Stimulated activated naive CD8-positive, alpha-beta T cell treated with anti-CD3 and anti-CD28 coated beads, Interleukin-15, Interleukin-2, amounts not matched to agents 100 ng/mL and 50 ng/mL, for 24 hours (primary cell): ENCODE measurements around the gene ALOXE3.

Experiments used
- H3K27ac Mint-ChIP-seq: one replicate; pipeline ENCODE4 v1.8.0; 2021; ENCODE audit warnings: mild to moderate bottlenecking, mixed read lengths
- H3K27me3 Mint-ChIP-seq: one replicate; pipeline ENCODE4 v1.8.0; 2021; ENCODE audit warnings: mixed read lengths
- H3K36me3 Mint-ChIP-seq: one replicate; pipeline ENCODE4 v1.8.0; 2021; ENCODE audit warnings: low read depth, mixed read lengths
- H3K4me1 Mint-ChIP-seq: one replicate; pipeline ENCODE4 v1.8.0; 2021; ENCODE audit warnings: low read depth, mixed read lengths
- H3K4me3 Mint-ChIP-seq: one replicate; pipeline ENCODE4 v1.8.0; 2021; ENCODE audit warnings: mild to moderate bottlenecking, mixed read lengths
- H3K9me3 Mint-ChIP-seq: one replicate; pipeline ENCODE4 v1.8.0; 2021; ENCODE audit warnings: mixed read lengths

The ALOXE3 gene

DNA sequence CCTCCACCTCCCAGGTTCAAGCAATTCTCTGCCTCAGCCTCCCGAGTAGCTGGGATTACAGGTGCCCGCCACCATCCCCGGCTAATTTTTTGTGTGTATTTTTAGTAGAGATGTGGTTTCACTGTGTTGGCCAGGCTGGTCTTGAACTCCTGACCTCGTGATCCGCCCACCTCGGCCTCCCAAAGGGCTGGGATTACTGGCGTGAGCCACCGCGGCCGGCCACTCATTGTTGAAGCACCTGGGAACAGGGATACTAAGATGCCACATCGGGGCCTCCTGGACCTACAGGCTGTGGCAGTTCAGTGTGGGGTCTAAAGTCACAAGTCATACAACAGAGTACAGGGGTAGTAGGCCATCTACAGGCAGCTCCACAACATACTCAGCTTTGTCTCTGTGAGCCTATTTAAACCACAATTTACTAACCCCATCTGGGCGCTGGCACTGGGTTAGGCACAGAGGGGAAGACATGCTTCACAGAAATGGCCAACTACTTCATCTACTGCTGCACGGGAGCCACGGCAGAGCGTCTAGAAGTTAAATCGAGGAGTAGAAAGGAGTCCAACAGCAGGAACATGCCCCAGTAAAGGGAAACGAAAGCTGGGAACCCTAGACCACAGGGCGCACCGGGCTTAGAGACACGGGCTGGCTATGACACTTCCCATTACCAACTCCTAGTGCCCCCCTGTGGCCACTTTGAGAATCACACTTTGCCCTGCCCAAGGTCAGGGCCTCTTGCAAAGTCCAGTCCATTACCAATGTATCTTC, 40.1 kb upstream of the ALOXE3 start:
- Mint-ChIP-seq H3K4me3 (peak overlapping the region; percentile 52), H3K27me3 (no peaks in the 10 kb centered on the region), H3K36me3 (peaks cover 30% of the 10 kb centered on the region), H3K9me3 (no peaks in the 10 kb centered on the region), H3K4me1 (peaks cover 42% of the 10 kb centered on the region), H3K27ac (peak overlapping the region; percentile 85)

DNA sequence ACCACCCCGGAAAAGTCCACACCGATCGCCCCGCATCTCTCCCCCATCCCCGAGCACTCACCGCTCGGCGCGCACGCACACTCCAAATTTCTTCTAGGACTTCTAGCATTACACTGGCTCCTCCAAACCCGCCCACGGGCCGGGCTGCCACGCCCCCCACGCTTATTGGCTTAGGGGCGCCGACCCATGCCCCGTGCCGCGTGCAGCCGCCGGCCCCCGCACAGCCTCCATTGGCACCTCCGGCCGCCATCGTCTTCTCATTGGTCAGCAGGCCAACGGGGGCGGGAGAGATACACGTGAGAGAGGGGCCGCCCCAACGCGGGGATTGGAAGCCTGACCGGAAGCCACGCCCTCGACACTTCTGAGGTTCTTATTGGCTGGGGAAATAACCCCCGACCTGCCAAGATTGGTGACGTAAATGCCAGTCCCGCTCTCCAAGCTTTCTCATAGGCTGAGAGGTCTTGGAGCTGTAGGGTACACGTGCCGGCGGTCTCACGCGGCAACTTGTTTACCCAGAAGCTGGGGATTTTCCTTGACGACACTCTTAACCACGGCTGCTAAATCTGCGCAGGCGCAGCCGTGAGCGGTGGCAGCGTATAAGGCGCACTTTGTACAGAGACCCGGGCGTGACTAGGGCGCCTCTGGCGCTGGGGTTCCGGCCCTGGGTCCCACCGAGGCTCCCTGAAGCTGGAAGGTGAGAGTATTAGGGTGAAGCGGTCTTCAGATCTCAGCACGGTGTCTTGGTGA, 38.1 kb upstream of the ALOXE3 start:
- Mint-ChIP-seq H3K27me3 (no peaks in the 10 kb centered on the region), H3K4me1 (peaks cover 35% of the 10 kb centered on the region), H3K36me3 (peaks cover 27% of the 10 kb centered on the region), H3K27ac (no peak overlapping the region), H3K4me3 (no peak overlapping the region), H3K9me3 (no peaks in the 10 kb centered on the region)

DNA sequence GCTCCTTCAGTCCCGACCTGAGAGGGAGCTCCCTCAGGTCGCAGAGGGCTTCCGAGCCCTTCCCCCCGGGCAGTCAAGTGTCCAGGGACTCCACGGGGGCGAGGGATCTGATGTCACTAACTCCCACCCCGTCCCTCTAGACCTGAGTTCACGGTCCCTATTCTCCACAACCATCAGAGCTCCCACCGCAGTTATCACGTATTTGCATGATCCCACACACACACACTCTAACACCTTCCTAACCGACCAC, 37.6 kb upstream of the ALOXE3 start:
- Mint-ChIP-seq H3K27ac (no peak overlapping the region), H3K9me3 (no peaks in the 10 kb centered on the region), H3K27me3 (no peaks in the 10 kb centered on the region), H3K4me1 (peaks cover 34% of the 10 kb centered on the region), H3K4me3 (no peak overlapping the region), H3K36me3 (peaks cover 22% of the 10 kb centered on the region)

DNA sequence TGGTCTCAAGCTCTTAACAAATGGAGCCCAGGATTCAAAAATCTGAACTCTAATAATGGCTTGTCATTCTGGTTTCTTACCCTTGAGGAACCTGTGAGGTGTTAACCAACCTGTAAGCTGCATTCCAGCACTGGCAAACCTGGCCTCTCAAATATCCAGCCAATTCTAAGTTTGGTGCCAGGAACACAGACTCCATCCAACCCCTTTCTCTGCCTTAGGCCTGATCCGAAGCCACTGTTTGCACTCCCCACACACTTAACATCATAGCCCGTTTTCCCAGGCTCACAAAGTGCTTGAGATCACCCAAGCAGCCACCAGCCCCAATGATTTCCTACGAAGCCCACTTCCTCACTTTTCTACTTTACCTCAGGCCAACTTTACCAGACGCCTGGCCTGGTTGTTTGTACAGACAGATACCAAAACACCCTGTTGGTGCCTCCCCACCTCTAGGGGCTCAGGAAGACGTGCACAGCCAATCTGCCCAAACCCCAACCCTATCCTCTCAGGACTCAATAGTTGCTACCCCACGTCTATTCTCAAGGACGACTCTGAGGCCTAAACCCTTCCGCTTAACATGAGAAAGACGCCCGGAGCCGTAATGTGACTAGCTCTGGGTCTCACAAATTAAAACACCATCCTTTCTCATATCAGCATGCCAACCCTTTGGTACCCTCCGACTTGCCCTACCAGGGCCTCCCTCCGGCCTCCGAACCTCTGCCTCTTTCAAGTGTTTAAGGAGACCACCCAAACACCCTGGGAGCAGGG, 37.1 kb upstream of the ALOXE3 start:
- H3K36me3 Mint-ChIP-seq, result peaks cover 17% of the 10 kb centered on the region
- no peak overlapping the region for H3K4me3 Mint-ChIP-seq
- peaks cover 34% of the 10 kb centered on the region for H3K4me1 Mint-ChIP-seq
- H3K27me3 Mint-ChIP-seq, result no peaks in the 10 kb centered on the region
- no peaks in the 10 kb centered on the region for H3K9me3 Mint-ChIP-seq
- no peak overlapping the region for H3K27ac Mint-ChIP-seq

DNA sequence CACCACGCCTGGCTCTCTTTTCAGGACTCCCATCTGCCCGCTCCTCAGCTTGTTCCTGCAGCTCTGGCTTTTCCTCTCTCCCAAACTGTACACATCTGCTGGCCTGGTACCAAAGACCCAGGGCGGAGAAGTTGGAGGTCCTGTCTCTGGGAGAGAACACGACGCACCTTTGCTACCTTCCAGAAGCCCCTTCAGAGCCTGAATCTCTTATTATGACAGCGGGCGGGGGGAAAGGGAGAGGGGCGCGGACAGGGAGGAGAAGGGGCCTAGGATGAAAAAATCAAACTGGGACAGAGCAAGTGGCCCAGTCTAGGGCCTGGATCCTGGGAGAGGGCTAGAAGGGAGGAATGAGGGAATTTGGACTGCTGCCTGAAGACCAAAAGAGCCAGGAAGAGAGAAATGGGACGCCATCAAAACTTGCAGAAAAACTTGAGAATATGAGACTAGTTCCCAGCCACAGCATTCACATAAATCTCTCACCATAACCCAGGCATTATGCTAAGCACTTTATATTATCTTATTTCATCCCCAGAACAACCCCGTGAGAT, 36.4 kb upstream of the ALOXE3 start:
- no peak overlapping the region for H3K27ac Mint-ChIP-seq
- peaks cover 33% of the 10 kb centered on the region for H3K4me1 Mint-ChIP-seq
- no peaks in the 10 kb centered on the region for H3K9me3 Mint-ChIP-seq
- H3K27me3 Mint-ChIP-seq, result no peaks in the 10 kb centered on the region
- no peak overlapping the region for H3K4me3 Mint-ChIP-seq
- peaks cover 11% of the 10 kb centered on the region for H3K36me3 Mint-ChIP-seq

DNA sequence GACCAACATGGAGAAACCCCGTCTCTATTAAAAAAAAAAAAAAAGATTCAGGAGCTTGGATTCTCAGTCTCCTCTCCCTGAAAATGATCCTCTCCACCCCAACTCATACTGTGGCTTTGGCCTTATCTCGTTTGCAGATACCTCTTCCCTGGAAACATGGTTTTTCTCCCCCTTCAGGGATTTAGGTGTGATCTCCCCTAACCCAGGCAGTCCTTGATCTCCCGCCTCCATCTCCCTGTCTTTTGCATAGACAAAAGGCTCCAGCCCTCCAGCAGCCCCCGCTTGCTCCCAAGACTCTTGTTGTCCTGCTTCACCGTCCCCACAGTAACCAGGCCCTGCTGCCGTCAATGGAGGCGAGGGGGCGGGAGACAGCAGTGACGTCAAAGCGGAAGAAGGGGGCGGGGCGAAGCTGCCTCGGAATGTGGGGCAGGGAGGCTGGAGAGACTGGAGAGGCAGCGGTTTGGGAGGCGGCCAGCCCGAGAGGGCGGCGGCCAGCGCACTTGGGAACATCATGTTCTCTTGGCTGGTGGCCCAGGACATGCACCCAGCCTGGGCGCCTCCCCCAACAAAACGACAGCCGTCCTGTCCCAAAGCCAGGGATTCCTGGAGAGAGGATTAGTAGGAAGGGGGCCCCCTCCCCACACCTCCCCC, 35.8 kb upstream of the ALOXE3 start:
- H3K9me3 Mint-ChIP-seq, result no peaks in the 10 kb centered on the region
- H3K27me3 Mint-ChIP-seq, result no peaks in the 10 kb centered on the region
- H3K4me3 Mint-ChIP-seq, result no peak overlapping the region
- peaks cover 13% of the 10 kb centered on the region for H3K36me3 Mint-ChIP-seq
- H3K4me1 Mint-ChIP-seq, result peaks cover 27% of the 10 kb centered on the region
- no peak overlapping the region for H3K27ac Mint-ChIP-seq

DNA sequence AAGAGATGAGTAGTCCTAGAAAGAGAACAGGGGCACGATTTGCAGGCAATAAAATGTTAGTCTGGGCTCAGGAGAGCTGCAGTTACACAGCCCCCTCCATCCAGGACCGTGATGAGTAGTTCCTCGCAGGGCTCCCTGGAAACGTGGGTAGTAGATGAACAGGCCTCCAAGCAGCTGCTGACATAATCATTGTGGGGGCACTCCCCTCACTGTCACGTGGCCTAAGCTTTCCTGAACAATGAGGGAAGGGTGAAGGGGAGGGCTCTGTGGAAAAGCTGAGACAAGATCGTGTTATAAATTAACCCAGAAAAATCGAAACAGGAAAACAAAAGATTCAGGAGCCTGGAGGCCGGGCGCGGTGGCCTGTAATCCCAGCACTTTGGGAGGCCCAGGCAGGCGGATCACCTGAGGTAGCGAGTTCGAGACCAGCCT, 35.2 kb upstream of the ALOXE3 start:
- peaks cover 22% of the 10 kb centered on the region for H3K4me1 Mint-ChIP-seq

DNA sequence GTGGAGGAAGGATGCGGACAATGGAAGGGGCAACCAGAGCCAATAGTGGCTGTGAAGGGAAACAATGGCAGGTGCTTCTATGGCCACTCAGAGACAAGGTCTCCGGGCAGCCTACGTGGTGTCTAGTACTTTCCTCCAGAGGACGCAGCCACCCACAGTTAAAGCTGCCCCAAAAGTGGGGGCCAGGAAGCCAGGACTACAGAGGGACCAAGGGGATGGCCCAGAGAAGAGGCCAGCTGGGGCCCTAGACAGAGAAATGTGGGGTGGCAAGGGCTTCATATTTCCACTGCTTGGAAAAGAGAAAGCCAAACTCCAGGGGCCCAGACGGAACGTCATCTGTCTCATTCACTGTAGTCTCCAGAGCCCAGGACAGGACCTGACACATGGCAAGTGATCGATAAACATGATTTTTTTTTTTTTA, 34.7 kb upstream of the ALOXE3 start:
- H3K36me3 Mint-ChIP-seq, result peaks cover 16% of the 10 kb centered on the region
- no peak overlapping the region for H3K27ac Mint-ChIP-seq
- H3K4me1 Mint-ChIP-seq, result peaks cover 19% of the 10 kb centered on the region
- H3K27me3 Mint-ChIP-seq, result no peaks in the 10 kb centered on the region
- H3K4me3 Mint-ChIP-seq, result peak overlapping the region; percentile 93
- H3K9me3 Mint-ChIP-seq, result no peaks in the 10 kb centered on the region

More for the DNA sequence above, 35.2 kb upstream of the ALOXE3 start:
- no peak overlapping the region for H3K27ac Mint-ChIP-seq
- H3K4me3 Mint-ChIP-seq, result no peak overlapping the region
- no peaks in the 10 kb centered on the region for H3K27me3 Mint-ChIP-seq
- no peaks in the 10 kb centered on the region for H3K9me3 Mint-ChIP-seq
- peaks cover 13% of the 10 kb centered on the region for H3K36me3 Mint-ChIP-seq

DNA sequence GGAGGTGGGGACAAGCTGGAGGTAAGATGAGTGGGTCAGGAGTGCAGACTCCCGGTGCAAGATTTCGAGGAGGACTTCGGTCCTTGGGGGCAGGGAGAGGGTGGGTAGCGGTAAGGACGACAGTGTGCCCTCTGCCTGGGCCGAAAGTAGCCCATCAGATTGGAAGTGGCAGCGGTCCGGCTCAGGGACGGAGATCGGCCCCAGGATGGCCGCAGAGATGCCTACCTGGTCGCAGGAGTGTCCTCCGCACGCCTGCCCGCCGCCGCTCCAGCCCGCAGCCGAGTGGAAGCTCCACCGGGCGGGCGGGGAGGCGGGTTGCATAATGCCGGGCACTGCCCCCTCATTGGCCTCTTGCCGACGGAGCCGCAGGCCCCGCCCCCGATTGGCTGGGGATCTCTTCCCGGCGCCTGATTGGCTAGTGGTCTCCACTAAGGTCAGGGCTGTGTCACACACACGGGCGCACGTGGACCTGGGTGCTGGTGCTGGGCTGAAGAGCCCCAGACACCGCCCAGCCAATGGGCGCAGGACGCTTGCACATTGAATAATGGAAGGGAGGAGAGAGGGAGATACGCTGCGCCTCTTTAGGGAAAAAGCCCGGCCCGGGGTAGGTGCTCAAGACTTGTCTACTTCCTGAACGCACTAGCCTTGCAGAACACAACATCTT, 33.9 kb upstream of the ALOXE3 start, which contains the start of gene PER1:
TSS of gene PER1 (minus strand) at position 293 of the 664 bp plus-strand sequence. CDS start 1,698 bp downstream, outside the sequence.
- Mint-ChIP-seq H3K27me3 (no peaks in the 10 kb centered on the region), H3K36me3 (peaks cover 21% of the 10 kb centered on the region), H3K9me3 (no peaks in the 10 kb centered on the region), H3K4me3 (peak within 1 kb of the TSS; percentile 93), H3K27ac (no peak within 1 kb of the TSS), H3K4me1 (peaks cover 19% of the 10 kb centered on the region)

DNA sequence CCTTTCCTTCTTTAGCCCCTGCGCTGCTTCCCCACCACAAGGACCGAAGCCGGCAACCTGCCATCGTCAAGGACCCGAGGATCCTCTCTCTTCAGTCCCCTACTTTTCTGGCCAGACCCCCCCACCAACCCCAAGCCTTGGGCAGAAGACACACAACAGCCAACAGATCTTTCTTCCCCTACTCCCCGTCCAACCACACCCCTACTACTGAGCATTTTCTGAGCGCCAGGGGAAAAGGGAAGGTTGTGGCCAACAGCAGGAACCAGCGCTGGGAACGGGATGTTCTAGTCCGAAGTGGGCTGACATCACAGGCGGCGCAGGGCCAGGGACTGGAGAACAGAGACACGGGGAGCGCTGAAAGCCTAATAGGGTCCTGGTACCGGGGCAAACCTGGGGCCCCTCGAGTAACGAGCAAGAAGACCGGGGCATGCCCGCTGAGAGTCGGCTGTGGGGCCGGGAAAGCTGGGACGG, 33.4 kb upstream of the ALOXE3 start:
- Mint-ChIP-seq H3K4me3 (peak overlapping the region; percentile 93), H3K36me3 (peaks cover 25% of the 10 kb centered on the region), H3K27ac (no peak overlapping the region), H3K9me3 (no peaks in the 10 kb centered on the region), H3K4me1 (peaks cover 19% of the 10 kb centered on the region), H3K27me3 (no peaks in the 10 kb centered on the region)

DNA sequence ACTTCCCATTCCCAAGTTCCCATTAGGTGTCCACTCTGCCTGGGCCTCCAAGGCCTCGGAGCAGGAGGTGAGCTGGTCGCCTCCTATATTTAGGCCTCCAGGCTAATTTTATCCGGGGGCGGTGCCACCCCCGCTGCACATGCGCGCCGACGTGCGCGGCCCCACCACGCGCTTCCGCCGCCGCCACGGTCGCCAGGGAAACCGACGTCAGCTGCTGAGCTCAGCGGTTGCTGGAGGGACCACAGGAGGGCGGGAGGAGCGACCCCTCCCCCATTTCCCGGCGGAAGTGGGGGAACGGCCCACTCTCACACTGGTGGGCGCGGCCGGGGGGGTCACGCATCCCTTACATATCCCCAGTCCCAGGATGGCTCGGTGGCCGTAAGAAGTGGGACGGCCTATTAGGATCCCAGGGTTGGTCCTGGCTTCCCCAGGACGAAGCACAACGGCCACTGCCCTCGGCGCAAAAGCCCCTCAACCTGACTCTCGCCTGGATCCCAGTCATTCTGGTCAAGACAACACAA, 32.9 kb upstream of the ALOXE3 start:
- H3K36me3 Mint-ChIP-seq, result peaks cover 30% of the 10 kb centered on the region
- H3K9me3 Mint-ChIP-seq, result no peaks in the 10 kb centered on the region
- H3K27me3 Mint-ChIP-seq, result no peaks in the 10 kb centered on the region
- peak overlapping the region; percentile 71 for H3K27ac Mint-ChIP-seq
- H3K4me1 Mint-ChIP-seq, result peaks cover 19% of the 10 kb centered on the region
- peak overlapping the region; percentile 93 for H3K4me3 Mint-ChIP-seq

DNA sequence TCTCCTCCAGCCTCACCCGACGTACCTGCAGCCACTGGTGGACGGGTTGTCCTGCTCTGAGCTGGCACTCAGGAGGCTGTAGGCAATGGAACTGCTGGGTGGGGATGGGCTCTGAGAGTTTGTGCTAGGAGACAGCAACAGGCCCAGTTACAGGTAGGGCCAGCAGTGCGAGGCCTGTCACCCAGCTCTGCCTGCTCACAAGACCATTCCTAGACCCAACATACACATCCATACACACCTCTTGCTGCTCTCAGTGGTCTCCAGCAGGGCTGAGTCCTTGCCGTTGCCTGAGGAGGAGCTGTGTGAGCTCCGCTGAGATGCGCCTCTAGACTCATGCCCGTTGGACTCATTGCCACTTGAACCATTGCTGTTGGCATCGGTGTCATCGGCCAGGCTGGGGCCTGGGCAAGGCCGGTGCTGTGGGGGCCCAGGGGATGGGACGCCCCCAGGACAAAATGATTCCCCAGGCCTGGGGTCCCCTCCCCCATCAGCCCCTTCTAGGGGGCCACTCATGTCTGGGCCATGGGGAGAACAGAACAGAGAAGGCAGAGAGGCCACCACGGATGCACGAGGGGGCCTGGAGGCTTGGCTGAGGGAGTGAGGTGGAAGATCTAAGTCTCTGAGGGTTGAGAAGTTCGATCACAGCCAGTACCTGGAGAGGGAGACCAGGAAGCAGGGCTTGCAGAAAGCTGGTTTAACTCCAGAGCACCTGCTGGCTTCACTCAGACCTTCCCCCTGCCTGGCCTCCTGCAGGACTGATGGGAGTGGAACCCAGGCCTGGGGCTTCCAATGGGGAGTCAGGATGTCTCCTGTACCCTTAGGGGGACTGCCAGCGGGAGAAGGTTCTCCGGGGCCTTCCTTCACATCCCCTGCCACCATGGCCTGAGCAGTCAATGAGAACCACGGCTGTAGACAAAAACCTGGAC, 32.1 kb upstream of the ALOXE3 start:
- Mint-ChIP-seq H3K36me3 (peaks cover 36% of the 10 kb centered on the region), H3K4me3 (peak overlapping the region; percentile 93), H3K27me3 (no peaks in the 10 kb centered on the region), H3K4me1 (peaks cover 19% of the 10 kb centered on the region), H3K9me3 (no peaks in the 10 kb centered on the region), H3K27ac (peak overlapping the region; percentile 71)
